ENCODE results near the gene CRY1. TPM values are rescaled to one million over a fixed set of nuclear protein-coding genes. Genes with fewer than 3 reads are reported as not detected.
"Not testable (repeated sequence)": the region's sequence is repeated elsewhere in the genome, so short reads cannot be mapped to it uniquely, and the experiment has no call there.

CRY1 gene
- total and polyA plus RNA-seq, 9 of the 15 experiments (the other 6 are each of a cell fraction or from before 2014, with no cell fraction given): 8.7 to 33.3 (median 25.2) TPM

GRCh38 chr12:107007411-107007810 lies 85.9 kb downstream of the CRY1 start (continued):
- no peak for TF ChIP-seq MTA1 (IDR thresholded peaks at IDR 0.05; ENCODE audit: borderline replicate concordance)

DNA sequence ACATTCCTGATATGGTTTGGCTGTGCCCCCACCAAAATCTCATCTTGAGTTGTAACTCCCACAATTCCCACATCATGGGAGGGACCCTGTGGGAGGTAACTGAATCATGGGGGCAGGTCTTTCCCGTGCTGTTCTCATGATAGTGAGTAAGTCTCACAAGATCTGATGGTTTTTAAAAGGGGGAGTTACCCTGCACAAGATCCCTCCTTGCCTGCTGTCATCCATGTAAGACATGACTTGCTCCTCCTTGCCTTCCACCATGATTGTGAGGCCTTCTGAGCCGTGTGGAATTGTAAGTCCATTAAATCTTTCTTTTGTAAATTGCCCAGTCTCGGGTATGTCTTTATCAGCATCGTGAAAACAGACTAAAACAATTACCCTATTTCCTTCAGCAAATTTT lies 90.7 kb downstream of the CRY1 start:
- H4K20me1 ChIP-seq (replicated peaks; ENCODE audit: control insufficient read depth, insufficient read depth, low read length); H3K27ac ChIP-seq (ENCODE audit: extremely low read depth, low read depth, low read length); H3K9ac ChIP-seq (ENCODE audit: insufficient read depth in 1 of 2, low read depth in 2 of 2, low read length in 2 of 2); ATAC-seq; BruUV-seq (replicated peaks); FAIRE-seq; H3K27me3 ChIP-seq (ENCODE audit: control insufficient read depth in 2 of 2, insufficient read depth in 2 of 2, low read length in 2 of 2); DNase-seq (ENCODE audit: extremely low read depth in 1 of 4, low spot score in 3 of 4); H3K4me3 ChIP-seq; H3K4me1 ChIP-seq (replicated peaks in 1 of 2; ENCODE audit: control insufficient read depth in 2 of 2, insufficient read depth in 2 of 2, low read length in 2 of 2); CTCF ChIA-PET (ENCODE audit: low intra/inter-chr PET ratio); intact Hi-C loops (cut with micrococcal nuclease); H2AFZ ChIP-seq (ENCODE audit: low read depth, low read length); H3K9me3 ChIP-seq (replicated peaks; ENCODE audit: control insufficient read depth, insufficient read depth, low read depth, low read length); H3K9me1 ChIP-seq (ENCODE audit: control insufficient read depth, insufficient read depth, low read length); in situ Hi-C loops (cut with MboI); H3K79me2 ChIP-seq (ENCODE audit: control insufficient read depth, insufficient read depth, low read length); H3K4me2 ChIP-seq (ENCODE audit: insufficient read depth, low read length): not testable (repeated sequence)
- POLR2A ChIA-PET: interaction anchor here (1.5 kb wide), 1 partner anchor 16 kb away, joined by 3 read pairs; the partner anchor contains the start of gene MTERF2
- 68% methylated on average over 4 of the region's 4 CpGs for WGBS (ENCODE audit: insufficient coverage, low coverage, missing lambda C conversion rate)
- H3K36me3 ChIP-seq (ENCODE audit: control insufficient read depth, insufficient read depth, low read length): peaks cover 26% of the 10 kb centered on the region; the same call in 2 of the 3 replicates
- TF ChIP-seq ZFP36 (IDR thresholded peaks at IDR 0.05; ENCODE audit: low read depth, low read length, partially characterized antibody): peak; percentile 36
- peak; percentile 98 for TF ChIP-seq ZNF431 (CRISPR knock-in tag; IDR thresholded peaks at IDR 0.05)

DNA sequence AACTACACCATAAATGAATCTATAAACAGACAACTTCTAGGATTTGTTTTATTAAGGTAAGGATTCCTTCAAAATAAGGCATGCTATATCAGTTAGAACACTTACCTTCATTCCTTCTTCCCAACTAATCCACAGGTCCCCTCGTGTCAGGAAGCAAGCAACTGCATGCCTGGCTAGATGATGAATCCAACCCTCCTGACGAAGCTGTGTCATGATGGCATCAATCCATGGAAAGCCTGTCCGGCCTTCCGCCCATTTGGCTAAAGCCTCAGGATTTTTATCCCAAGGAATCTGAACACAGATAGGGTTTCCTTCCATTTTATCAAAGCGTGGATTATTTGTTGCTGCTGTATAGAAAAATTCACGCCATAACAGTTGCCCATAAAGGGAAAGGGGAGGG lies 93.9 kb downstream of the CRY1 start:
- no TSS peak for BruUV-seq (replicated peaks)
- H3K79me2 ChIP-seq (ENCODE audit: control insufficient read depth, insufficient read depth, low read length): no peaks in the 10 kb centered on the region
- no peaks in the 10 kb centered on the region for H3K9me3 ChIP-seq (replicated peaks; ENCODE audit: control insufficient read depth, insufficient read depth, low read depth, low read length)
- DNase-seq (ENCODE audit: extremely low read depth in 1 of 4, low spot score in 3 of 4) (no peak), ATAC-seq (no peak), FAIRE-seq (peak; percentile 35)
- H3K4me3 ChIP-seq: no peak overlapping the region
- 83% methylated on average over 6 of the region's 6 CpGs for WGBS (ENCODE audit: insufficient coverage, low coverage, missing lambda C conversion rate)
- in situ Hi-C loops (cut with MboI) (no loop called here), intact Hi-C loops (cut with micrococcal nuclease) (no loop called here)
- CTCF ChIA-PET (ENCODE audit: low intra/inter-chr PET ratio): no interaction called here
- H2AFZ ChIP-seq (ENCODE audit: low read depth, low read length): no peak overlapping the region
- H3K27me3 ChIP-seq (ENCODE audit: control insufficient read depth in 2 of 2, insufficient read depth in 2 of 2, low read length in 2 of 2): no peaks in the 10 kb centered on the region
- H4K20me1 ChIP-seq (replicated peaks; ENCODE audit: control insufficient read depth, insufficient read depth, low read length): no peaks in the 10 kb centered on the region
- POLR2A ChIA-PET: no interaction called here
- H3K9me1 ChIP-seq (ENCODE audit: control insufficient read depth, insufficient read depth, low read length): no peaks in the 10 kb centered on the region
- H3K4me2 ChIP-seq (ENCODE audit: insufficient read depth, low read length): no peak overlapping the region
- no peaks in the 10 kb centered on the region for H3K4me1 ChIP-seq (replicated peaks in 1 of 2; ENCODE audit: control insufficient read depth in 2 of 2, insufficient read depth in 2 of 2, low read length in 2 of 2)
- peaks cover 40% of the 10 kb centered on the region; the same call in 2 of the 3 replicates for H3K36me3 ChIP-seq (ENCODE audit: control insufficient read depth, insufficient read depth, low read length)
- TF ChIP-seq ZNF143 (CRISPR knock-in tag; IDR thresholded peaks at IDR 0.05): no peak
- H3K9ac ChIP-seq (ENCODE audit: insufficient read depth in 1 of 2, low read depth in 2 of 2, low read length in 2 of 2): no peak overlapping the region
- no peak overlapping the region for H3K27ac ChIP-seq (ENCODE audit: extremely low read depth, low read depth, low read length)

Measured in K562 (cell line).